GM19193 (cell line): ENCODE results near the gene FYB2.

Source experiments
- POLR2A ChIP-seq: IDR thresholded peaks from 4 replicates; pipeline ENCODE4 v1.6.1; 2011; ENCODE audit not compliant: insufficient read depth, insufficient read length; ENCODE audit errors: extremely low read depth

The FYB2 gene

GRCh38 chr1:56780826-56781225 lies 38.4 kb downstream of the FYB2 start:
- no peak for TF ChIP-seq POLR2A

- no peak for TF ChIP-seq POLR2A
These were observed 39.0 kb downstream of the FYB2 start for GRCh38 chr1:56780128-56780750.

- TF ChIP-seq POLR2A = no peak
These were observed 41.2 kb downstream of the FYB2 start for GRCh38 chr1:56777972-56778371.

GRCh38 chr1:56774067-56774609 lies 45.1 kb downstream of the FYB2 start:
- no peak for TF ChIP-seq POLR2A

- no peak for TF ChIP-seq POLR2A
These were observed 45.7 kb downstream of the FYB2 start for GRCh38 chr1:56773341-56774066.

- TF ChIP-seq POLR2A = no peak
These were observed 47.5 kb downstream of the FYB2 start for GRCh38 chr1:56771717-56772116.

- TF ChIP-seq POLR2A = no peak
These were observed 60.4 kb downstream of the FYB2 start for GRCh38 chr1:56758794-56759193.

GRCh38 chr1:56758135-56758534 lies 61.1 kb downstream of the FYB2 start:
- no peak for TF ChIP-seq POLR2A

- TF ChIP-seq POLR2A = no peak
These were observed 63.3 kb downstream of the FYB2 start for GRCh38 chr1:56755911-56756310.

GRCh38 chr1:56754708-56755479 lies 64.3 kb downstream of the FYB2 start:
- TF ChIP-seq POLR2A = no peak

GRCh38 chr1:56745231-56745630 lies 74.0 kb downstream of the FYB2 start:
- no peak for TF ChIP-seq POLR2A

- no peak for TF ChIP-seq POLR2A
These were observed 90.2 kb downstream of the FYB2 start for GRCh38 chr1:56728964-56729363.

- no peak for TF ChIP-seq POLR2A
These were observed 92.5 kb downstream of the FYB2 start for GRCh38 chr1:56726706-56727105.

GRCh38 chr1:56719171-56719570 lies 100.0 kb downstream of the FYB2 start:
- TF ChIP-seq POLR2A = no peak

- TF ChIP-seq POLR2A = no peak
These were observed 104.0 kb downstream of the FYB2 start for GRCh38 chr1:56715156-56715555.

- no peak for TF ChIP-seq POLR2A
These were observed 106.1 kb downstream of the FYB2 start for GRCh38 chr1:56713112-56713511.

- no peak for TF ChIP-seq POLR2A
These were observed 107.1 kb downstream of the FYB2 start for GRCh38 chr1:56712150-56712549.

GRCh38 chr1:56710646-56711045 lies 108.6 kb downstream of the FYB2 start:
- TF ChIP-seq POLR2A = no peak
